KBM-7 (cell line): Measurements from ENCODE around the gene DUSP22.
A peak's percentile ranks its signal among the peaks of the same experiment; 100 is the strongest.

Source experiments
- DNase-seq: peaks from one replicate; pipeline ENCODE4 v3.0.0-alpha.2; 2015
- in situ Hi-C: fragments of 300-500 bp; cut with MboI; formaldehyde crosslinking; loops from 2 replicates; pipeline ENCODE4 v1.14.3; 2020; ENCODE audit warnings: low sequenced_read_pairs, low pct_unique_long_range_greater_than_20kb, mixed read lengths

Gene DUSP22

GRCh38 chr6:333379-334002 lies 41.2 kb downstream of the DUSP22 start:
- no peak for DNase-seq
- in situ Hi-C loops = no loop called here

- in situ Hi-C loops = no loop called here
- DNase-seq = no peak
Measured at GRCh38 chr6:334536-335510, 42.5 kb downstream of the DUSP22 start.

GRCh38 chr6:335572-335971 lies 43.3 kb downstream of the DUSP22 start:
- in situ Hi-C loops = no loop called here
- DNase-seq = no peak

- peak; percentile 94 for DNase-seq
- in situ Hi-C loops = no loop called here
Measured at GRCh38 chr6:336159-337114, 44.1 kb downstream of the DUSP22 start.

GRCh38 chr6:337805-338368 lies 45.6 kb downstream of the DUSP22 start:
- in situ Hi-C loops = no loop called here
- DNase-seq = peak; percentile 73

GRCh38 chr6:338815-339262 lies 46.6 kb downstream of the DUSP22 start:
- in situ Hi-C loops = no loop called here
- DNase-seq = no peak

GRCh38 chr6:339480-339879 lies 47.2 kb downstream of the DUSP22 start:
- peak; percentile 70 for DNase-seq
- in situ Hi-C loops = no loop called here

- DNase-seq = no peak
- in situ Hi-C loops = no loop called here
Measured at GRCh38 chr6:340186-340955, 48.1 kb downstream of the DUSP22 start.

- in situ Hi-C loops = no loop called here
- peak; percentile 99 for DNase-seq
Measured at GRCh38 chr6:340991-341827, 48.9 kb downstream of the DUSP22 start.

- in situ Hi-C loops = no loop called here
Measured at GRCh38 chr6:341914-342831, 49.9 kb downstream of the DUSP22 start.

GRCh38 chr6:342832-343179 lies 50.5 kb downstream of the DUSP22 start:
- in situ Hi-C loops = no loop called here
- DNase-seq = no peak

More at GRCh38 chr6:341914-342831, 49.9 kb downstream of the DUSP22 start:
- no peak for DNase-seq

GRCh38 chr6:343226-343935 lies 51.1 kb downstream of the DUSP22 start:
- in situ Hi-C loops = no loop called here
- no peak for DNase-seq

- in situ Hi-C loops = no loop called here
- no peak for DNase-seq
Measured at GRCh38 chr6:343960-344815, 51.9 kb downstream of the DUSP22 start.

GRCh38 chr6:344816-345340 lies 52.6 kb downstream of the DUSP22 start:
- no peak for DNase-seq
- in situ Hi-C loops = no loop called here
